Kidney epithelial cell (primary cell): ENCODE results near the gene SPRN. TPM values are rescaled to one million over a fixed set of nuclear protein-coding genes. Genes with fewer than 3 reads are reported as not detected.

ENCODE experiments used
- DNase-seq: peaks from one replicate; pipeline ENCODE4 v3.0.0-alpha.2; 2010; ENCODE audit warnings: low read depth
- H3K27me3 ChIP-seq: 2 replicates; pipeline ENCODE4 v1.6.0; 2011; ENCODE audit warnings: low read length; ENCODE audit not compliant: control insufficient read depth, insufficient read depth
- H3K36me3 ChIP-seq: 2 replicates; pipeline ENCODE4 v1.5.1; 2011; ENCODE audit warnings: low read length; ENCODE audit not compliant: control insufficient read depth, insufficient read depth
- H3K4me3 ChIP-seq: 2 replicates; pipeline ENCODE4 v1.5.1; 2011; ENCODE audit warnings: low read depth, mild to moderate bottlenecking, control low read depth, low read length
- CTCF ChIP-seq: IDR thresholded peaks from 2 replicates; pipeline ENCODE4 v1.5.1; 2011; ENCODE audit warnings: mild to moderate bottlenecking, moderate library complexity, low read length, control low read depth, inconsistent platforms; ENCODE audit not compliant: insufficient read depth, poor library complexity, severe bottlenecking
- total RNA-seq: library from RNA; depleted of rRNA; stranded (reverse); fragments of >200 nt; gene quantifications from 2 replicates; pipeline ENCODE4 v1.2.3, GENCODE V29; 2015

The SPRN gene
- total RNA-seq, 1 donor from 2014 or later: 2.1 TPM

GRCh38 chr10:133393401-133394063 lies 30.9 kb downstream of the SPRN start:
- no peak for DNase-seq
- H3K4me3 ChIP-seq: peak overlapping the region; percentile 85
- no peaks in the 10 kb centered on the region for H3K27me3 ChIP-seq

GRCh38 chr10:133391761-133392518 lies 32.5 kb downstream of the SPRN start:
- no peak for DNase-seq
- peaks cover 1% of the 10 kb centered on the region for H3K36me3 ChIP-seq
- no peak for TF ChIP-seq CTCF
- no peak overlapping the region for H3K4me3 ChIP-seq
- H3K27me3 ChIP-seq: no peaks in the 10 kb centered on the region

More at GRCh38 chr10:133393401-133394063, 30.9 kb downstream of the SPRN start:
- TF ChIP-seq CTCF: no peak
- H3K36me3 ChIP-seq: peaks cover 1% of the 10 kb centered on the region

- peaks cover 1% of the 10 kb centered on the region for H3K36me3 ChIP-seq
- DNase-seq: no peak
- H3K27me3 ChIP-seq: no peaks in the 10 kb centered on the region
- TF ChIP-seq CTCF: no peak
- H3K4me3 ChIP-seq: no peak overlapping the region
These were observed 33.2 kb downstream of the SPRN start for GRCh38 chr10:133391249-133391635.

GRCh38 chr10:133390597-133391248 lies 33.7 kb downstream of the SPRN start:
- H3K4me3 ChIP-seq: no peak overlapping the region
- H3K27me3 ChIP-seq: no peaks in the 10 kb centered on the region
- no peak for TF ChIP-seq CTCF
- DNase-seq: no peak
- no peaks in the 10 kb centered on the region for H3K36me3 ChIP-seq

GRCh38 chr10:133388973-133389818 lies 35.2 kb downstream of the SPRN start:
- no peaks in the 10 kb centered on the region for H3K36me3 ChIP-seq
- TF ChIP-seq CTCF: no peak
- no peak for DNase-seq
- H3K4me3 ChIP-seq: no peak overlapping the region
- H3K27me3 ChIP-seq: no peaks in the 10 kb centered on the region
